Neuron (in vitro differentiated cells): ENCODE measurements around the gene DSP.

Source experiments
- H2AFZ ChIP-seq: one replicate; pipeline ENCODE4 v1.6.1; 2013; ENCODE audit warnings: low read depth, mild to moderate bottlenecking, inconsistent platforms, low read length, moderate library complexity
- H3K27me3 ChIP-seq: one replicate; pipeline ENCODE4 v1.6.1; 2013; ENCODE audit warnings: low read length; ENCODE audit not compliant: insufficient read depth
- H3K36me3 ChIP-seq: one replicate; pipeline ENCODE4 v1.6.1; 2013; ENCODE audit warnings: low read length; ENCODE audit not compliant: insufficient read depth
- H3K4me1 ChIP-seq: one replicate; pipeline ENCODE4 v1.6.1; 2013; ENCODE audit warnings: low read length; ENCODE audit not compliant: insufficient read depth
- H3K4me3 ChIP-seq: 2 replicates; pipeline ENCODE4 v1.5.1; 2013; ENCODE audit warnings: mild to moderate bottlenecking, low read length, moderate library complexity
- H3K9me3 ChIP-seq: one replicate; pipeline ENCODE4 v1.6.1; 2013; ENCODE audit warnings: low read length

DSP gene

GRCh38 chr6:7574500-7574899 is 33.0 kb downstream of the DSP start:
- Histone ChIP-seq H3K36me3 (no peaks in the 10 kb centered on the region), H2AFZ (no peak overlapping the region), H3K9me3 (no peaks in the 10 kb centered on the region), H3K4me3 (no peak overlapping the region), H3K4me1 (no peaks in the 10 kb centered on the region), H3K27me3 (peaks cover 28% of the 10 kb centered on the region)

GRCh38 chr6:7578516-7578915 is 37.0 kb downstream of the DSP start:
- H3K36me3 ChIP-seq: no peaks in the 10 kb centered on the region
- H3K4me1 ChIP-seq: no peaks in the 10 kb centered on the region
- no peaks in the 10 kb centered on the region for H3K9me3 ChIP-seq
- no peak overlapping the region for H3K4me3 ChIP-seq
- peaks cover 46% of the 10 kb centered on the region for H3K27me3 ChIP-seq
- no peak overlapping the region for H2AFZ ChIP-seq

- Histone ChIP-seq H3K4me1 (no peaks in the 10 kb centered on the region), H3K27me3 (peaks cover 43% of the 10 kb centered on the region), H2AFZ (no peak overlapping the region), H3K36me3 (no peaks in the 10 kb centered on the region), H3K4me3 (no peak overlapping the region), H3K9me3 (peaks cover 2% of the 10 kb centered on the region)
Observed at GRCh38 chr6:7578931-7579330, 37.5 kb downstream of the DSP start.

- Histone ChIP-seq H3K9me3 (peaks cover 2% of the 10 kb centered on the region), H3K4me1 (no peaks in the 10 kb centered on the region), H3K36me3 (no peaks in the 10 kb centered on the region), H3K27me3 (peaks cover 34% of the 10 kb centered on the region), H3K4me3 (no peak overlapping the region), H2AFZ (no peak overlapping the region)
Observed at GRCh38 chr6:7579851-7580250, 38.4 kb downstream of the DSP start.

GRCh38 chr6:7580537-7580926 is 39.1 kb downstream of the DSP start:
- Histone ChIP-seq H3K9me3 (peaks cover 2% of the 10 kb centered on the region), H2AFZ (no peak overlapping the region), H3K27me3 (peaks cover 36% of the 10 kb centered on the region), H3K4me1 (no peaks in the 10 kb centered on the region), H3K4me3 (no peak overlapping the region), H3K36me3 (no peaks in the 10 kb centered on the region)

- no peak overlapping the region for H3K4me3 ChIP-seq
- peaks cover 2% of the 10 kb centered on the region for H3K9me3 ChIP-seq
- H3K27me3 ChIP-seq: peaks cover 36% of the 10 kb centered on the region
- no peak overlapping the region for H2AFZ ChIP-seq
- H3K36me3 ChIP-seq: no peaks in the 10 kb centered on the region
- H3K4me1 ChIP-seq: no peaks in the 10 kb centered on the region
Observed at GRCh38 chr6:7580927-7581618, 39.6 kb downstream of the DSP start.

GRCh38 chr6:7585287-7585930 is 43.9 kb downstream of the DSP start:
- Histone ChIP-seq H3K9me3 (peaks cover 2% of the 10 kb centered on the region), H2AFZ (no peak overlapping the region), H3K4me1 (no peaks in the 10 kb centered on the region), H3K27me3 (peaks cover 23% of the 10 kb centered on the region), H3K36me3 (no peaks in the 10 kb centered on the region), H3K4me3 (no peak overlapping the region)

- Histone ChIP-seq H2AFZ (no peak overlapping the region), H3K36me3 (no peaks in the 10 kb centered on the region), H3K9me3 (peaks cover 2% of the 10 kb centered on the region), H3K27me3 (peaks cover 12% of the 10 kb centered on the region), H3K4me3 (no peak overlapping the region), H3K4me1 (peaks cover 6% of the 10 kb centered on the region)
Observed at GRCh38 chr6:7587631-7588100, 46.2 kb downstream of the DSP start.

- Histone ChIP-seq H2AFZ (no peak overlapping the region), H3K4me3 (no peak overlapping the region), H3K36me3 (no peaks in the 10 kb centered on the region), H3K27me3 (peaks cover 8% of the 10 kb centered on the region), H3K4me1 (peaks cover 6% of the 10 kb centered on the region), H3K9me3 (peaks cover 2% of the 10 kb centered on the region)
Observed at GRCh38 chr6:7588506-7588905, 47.0 kb downstream of the DSP start.

- H2AFZ ChIP-seq: peak overlapping the region; percentile 98
- peaks cover 6% of the 10 kb centered on the region for H3K4me1 ChIP-seq
- H3K4me3 ChIP-seq: peak overlapping the region; percentile 70
- H3K27me3 ChIP-seq: peaks cover 8% of the 10 kb centered on the region
- peaks cover 7% of the 10 kb centered on the region for H3K36me3 ChIP-seq
- no peaks in the 10 kb centered on the region for H3K9me3 ChIP-seq
Observed at GRCh38 chr6:7589221-7589620, 47.8 kb downstream of the DSP start.

GRCh38 chr6:7589949-7590917 is 48.8 kb downstream of the DSP start, which contains the start of gene SNRNP48:
Gene SNRNP48, plus strand, starts transcription at chr6:7590198. Its CDS starts 60 bp downstream, at chr6:7590258.
- peak within 1 kb of the TSS; percentile 98 for H2AFZ ChIP-seq
- H3K27me3 ChIP-seq: peaks cover 7% of the 10 kb centered on the region
- peaks cover 16% of the 10 kb centered on the region for H3K36me3 ChIP-seq
- H3K9me3 ChIP-seq: no peaks in the 10 kb centered on the region
- H3K4me3 ChIP-seq: peak within 1 kb of the TSS; percentile 70
- peaks cover 6% of the 10 kb centered on the region for H3K4me1 ChIP-seq

- Histone ChIP-seq H2AFZ (no peak overlapping the region), H3K9me3 (no peaks in the 10 kb centered on the region), H3K4me1 (peaks cover 6% of the 10 kb centered on the region), H3K4me3 (peak overlapping the region; percentile 70), H3K27me3 (peaks cover 6% of the 10 kb centered on the region), H3K36me3 (peaks cover 22% of the 10 kb centered on the region)
Observed at GRCh38 chr6:7590918-7591302, 49.4 kb downstream of the DSP start.

- peaks cover 29% of the 10 kb centered on the region for H3K36me3 ChIP-seq
- peaks cover 6% of the 10 kb centered on the region for H3K4me1 ChIP-seq
- H3K4me3 ChIP-seq: peak overlapping the region; percentile 70
- H3K9me3 ChIP-seq: no peaks in the 10 kb centered on the region
- no peak overlapping the region for H2AFZ ChIP-seq
- peaks cover 5% of the 10 kb centered on the region for H3K27me3 ChIP-seq
Observed at GRCh38 chr6:7591770-7592169, 50.3 kb downstream of the DSP start.
